Colonic mucosa (tissue), 4 donors: ENCODE measurements around the gene PREX1. TPM values are rescaled to one million over a fixed set of nuclear protein-coding genes. Genes with fewer than 3 reads are reported as not detected.
A peak's percentile ranks its signal among the peaks of the same experiment; 100 is the strongest.

Source experiments
- DNase-seq: peaks from one replicate; pipeline ENCODE4 v3.0.0-alpha.2; 2020
- H3K27ac ChIP-seq: fragments of 200-600 bp; one replicate; pipeline ENCODE4 v1.8.0; 2021
- H3K27me3 ChIP-seq: fragments of 200-600 bp; one replicate; pipeline ENCODE4 v1.8.0; 2021
- H3K36me3 ChIP-seq: fragments of 200-600 bp; one replicate; pipeline ENCODE4 v1.8.0; 2021
- H3K4me1 ChIP-seq: fragments of 200-600 bp; one replicate; pipeline ENCODE4 v1.8.0; 2021; ENCODE audit warnings: mild to moderate bottlenecking
- H3K4me3 ChIP-seq: fragments of 200-600 bp; one replicate; pipeline ENCODE4 v1.8.0; 2021
- H3K9ac ChIP-seq, 2 donors: one replicate each; pipeline ENCODE4 v1.7.0; 2013; ENCODE audit warnings: control low read depth in 2 of 2, low read depth in 2 of 2, low read length in 2 of 2
- H3K9me3 ChIP-seq: fragments of 200-600 bp; one replicate; pipeline ENCODE4 v1.8.0; 2021
- intact Hi-C: fragments of 100-400 bp; cut with DNase I; formaldehyde crosslinking; loops from one replicate; pipeline ENCODE4 v1.14.1; 2022
- total RNA-seq, 2 donors: library from RNA; stranded (reverse); fragmentation: NEBNext Ultra II Directional in 1 of 2; extraction: Animal tissue kit (Norgen Biotek cat#: 25700) in 1 of 2; gene quantifications; one replicate each; pipeline ENCODE4 v1.2.1, GENCODE V29; 2021
- TF ChIP-seq, protein P1 (sequence below): fragments of 200-600 bp; IDR thresholded peaks from one replicate; pipeline ENCODE4 v1.8.0; 2022; ENCODE audit warnings: antibody characterized with exemption, mild to moderate bottlenecking
- donor health status: healthy.
- donor health status: DM: no; HTN: no; CAD: no.
- donor health status: DM: no; HTN: no; CAD: no.

The PREX1 gene
- total RNA-seq, 2 donors from 2014 or later, result 7.2 to 24.6 TPM

DNA sequence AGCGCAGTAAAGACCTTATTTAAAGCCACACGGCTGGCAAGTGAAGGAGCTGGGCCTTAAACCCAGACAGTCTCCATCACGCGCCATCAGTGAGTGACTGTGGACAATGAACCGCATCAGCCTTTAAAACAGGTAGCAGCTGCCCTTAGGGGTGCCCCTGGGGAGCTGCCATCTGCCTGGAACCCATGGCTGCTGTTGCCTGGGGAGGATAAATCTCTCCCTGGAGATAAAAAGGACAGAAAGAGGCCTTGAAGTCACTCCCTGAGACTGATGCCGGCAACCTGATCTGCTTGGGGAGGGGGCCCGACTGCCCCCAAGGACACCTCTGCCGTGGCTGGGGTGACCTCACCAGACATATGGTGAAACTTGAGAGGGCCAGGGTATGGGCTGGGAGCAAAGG is 73.5 kb downstream of the PREX1 start:
- Histone ChIP-seq H3K27ac (no peak overlapping the region), H3K9ac (no peak overlapping the region), H3K36me3 (no peaks in the 10 kb centered on the region), H3K4me3 (no peak overlapping the region), H3K9me3 (no peaks in the 10 kb centered on the region), H3K4me1 (no peaks in the 10 kb centered on the region), H3K27me3 (no peaks in the 10 kb centered on the region)
- DNase-seq, result no peak
- TF ChIP-seq, protein P1, sequence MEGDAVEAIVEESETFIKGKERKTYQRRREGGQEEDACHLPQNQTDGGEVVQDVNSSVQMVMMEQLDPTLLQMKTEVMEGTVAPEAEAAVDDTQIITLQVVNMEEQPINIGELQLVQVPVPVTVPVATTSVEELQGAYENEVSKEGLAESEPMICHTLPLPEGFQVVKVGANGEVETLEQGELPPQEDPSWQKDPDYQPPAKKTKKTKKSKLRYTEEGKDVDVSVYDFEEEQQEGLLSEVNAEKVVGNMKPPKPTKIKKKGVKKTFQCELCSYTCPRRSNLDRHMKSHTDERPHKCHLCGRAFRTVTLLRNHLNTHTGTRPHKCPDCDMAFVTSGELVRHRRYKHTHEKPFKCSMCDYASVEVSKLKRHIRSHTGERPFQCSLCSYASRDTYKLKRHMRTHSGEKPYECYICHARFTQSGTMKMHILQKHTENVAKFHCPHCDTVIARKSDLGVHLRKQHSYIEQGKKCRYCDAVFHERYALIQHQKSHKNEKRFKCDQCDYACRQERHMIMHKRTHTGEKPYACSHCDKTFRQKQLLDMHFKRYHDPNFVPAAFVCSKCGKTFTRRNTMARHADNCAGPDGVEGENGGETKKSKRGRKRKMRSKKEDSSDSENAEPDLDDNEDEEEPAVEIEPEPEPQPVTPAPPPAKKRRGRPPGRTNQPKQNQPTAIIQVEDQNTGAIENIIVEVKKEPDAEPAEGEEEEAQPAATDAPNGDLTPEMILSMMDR, result no peak
- intact Hi-C loops, result no loop called here

DNA sequence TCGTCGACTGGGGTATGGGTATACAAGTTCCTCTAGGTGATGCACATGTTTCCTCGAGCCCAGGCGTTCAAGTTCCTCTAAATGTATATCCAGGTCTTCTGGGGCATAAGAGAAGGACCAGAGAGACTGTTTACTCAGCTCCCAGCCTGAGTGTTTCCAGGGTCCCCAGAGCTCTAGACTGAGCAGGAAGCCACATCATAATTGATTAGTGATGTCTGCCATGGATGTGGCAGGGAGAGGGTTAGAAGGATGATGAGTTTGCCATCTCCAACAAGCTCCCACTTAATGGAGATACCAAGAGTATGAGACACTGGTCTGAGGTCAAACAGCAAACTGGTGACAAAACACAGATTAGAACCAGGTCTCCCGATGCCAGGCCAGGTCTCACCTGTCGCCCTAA is 74.8 kb downstream of the PREX1 start:
- Histone ChIP-seq H3K36me3 (no peaks in the 10 kb centered on the region), H3K9ac (no peak overlapping the region), H3K9me3 (no peaks in the 10 kb centered on the region), H3K27me3 (no peaks in the 10 kb centered on the region), H3K27ac (no peak overlapping the region), H3K4me3 (no peak overlapping the region), H3K4me1 (no peaks in the 10 kb centered on the region)
- TF ChIP-seq, protein P1, result no peak
- DNase-seq, result no peak
- intact Hi-C loops, result no loop called here

DNA sequence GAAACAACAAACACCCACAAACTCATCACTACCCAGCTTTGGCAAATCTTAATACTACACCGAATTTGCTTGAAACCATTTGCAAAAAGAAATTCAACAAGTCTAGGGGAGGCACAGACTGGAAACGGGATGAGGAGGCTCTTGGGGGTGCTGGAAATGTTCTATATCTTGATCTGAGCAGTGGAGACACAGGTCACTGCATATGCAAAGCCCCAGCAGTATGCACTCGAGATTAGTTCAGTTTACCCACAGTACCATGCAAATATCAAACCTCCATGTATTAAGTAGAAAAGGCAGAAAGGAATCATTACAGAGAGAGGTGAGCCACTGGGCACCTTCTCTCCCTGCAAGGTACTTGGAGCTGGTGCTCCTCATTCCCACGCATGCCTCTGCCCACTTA is 75.9 kb downstream of the PREX1 start:
- TF ChIP-seq, protein P1, result no peak
- intact Hi-C loops, result no loop called here
- no peak overlapping the region for H3K9ac ChIP-seq

DNA sequence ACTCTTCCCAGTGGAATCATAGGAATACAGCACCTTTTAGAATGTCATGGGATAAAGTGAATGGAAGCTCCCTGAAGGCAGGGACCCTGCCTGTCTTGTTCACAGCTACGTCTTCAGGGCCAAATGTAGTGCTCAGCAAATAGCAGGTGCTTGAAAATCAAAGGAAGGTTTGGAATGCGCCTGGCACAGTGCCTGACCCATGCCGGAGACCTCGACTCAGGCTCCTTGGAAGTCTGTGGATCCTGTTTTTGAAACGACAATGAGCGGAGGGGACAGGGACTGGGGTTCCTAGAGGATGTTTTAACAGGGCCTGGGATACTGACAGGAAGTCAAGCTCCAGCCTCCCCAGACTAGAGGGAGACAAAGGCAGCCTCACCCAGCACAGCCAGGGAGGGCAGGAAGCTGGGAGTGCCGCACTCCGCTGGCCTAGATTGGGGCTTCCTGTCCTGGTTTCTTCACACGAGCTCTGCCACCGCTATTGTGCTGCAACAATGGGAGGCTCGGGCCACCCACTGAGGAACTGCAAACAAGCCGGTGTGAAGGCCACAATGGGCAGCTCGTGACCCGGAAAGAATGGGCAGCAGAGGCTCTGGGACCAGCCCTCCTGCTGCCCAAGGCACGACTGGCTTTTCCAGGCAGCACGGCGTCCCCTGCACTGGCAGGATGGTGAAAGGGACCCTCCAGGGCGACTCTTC is 76.7 kb downstream of the PREX1 start:
- no peak overlapping the region for H3K9ac ChIP-seq
- no peaks in the 10 kb centered on the region for H3K4me1 ChIP-seq
- intact Hi-C loops, result no loop called here
- TF ChIP-seq, protein P1, result no peak
- no peak overlapping the region for H3K4me3 ChIP-seq
- H3K36me3 ChIP-seq, result no peaks in the 10 kb centered on the region
- peak overlapping the region; percentile 9 for H3K27ac ChIP-seq
- no peaks in the 10 kb centered on the region for H3K9me3 ChIP-seq
- H3K27me3 ChIP-seq, result no peaks in the 10 kb centered on the region
- DNase-seq, result no peak

More for the DNA sequence above, 75.9 kb downstream of the PREX1 start:
- no peaks in the 10 kb centered on the region for H3K36me3 ChIP-seq
- no peak for DNase-seq
- H3K9me3 ChIP-seq, result no peaks in the 10 kb centered on the region
- H3K27me3 ChIP-seq, result no peaks in the 10 kb centered on the region
- no peak overlapping the region for H3K4me3 ChIP-seq
- no peaks in the 10 kb centered on the region for H3K4me1 ChIP-seq
- no peak overlapping the region for H3K27ac ChIP-seq

DNA sequence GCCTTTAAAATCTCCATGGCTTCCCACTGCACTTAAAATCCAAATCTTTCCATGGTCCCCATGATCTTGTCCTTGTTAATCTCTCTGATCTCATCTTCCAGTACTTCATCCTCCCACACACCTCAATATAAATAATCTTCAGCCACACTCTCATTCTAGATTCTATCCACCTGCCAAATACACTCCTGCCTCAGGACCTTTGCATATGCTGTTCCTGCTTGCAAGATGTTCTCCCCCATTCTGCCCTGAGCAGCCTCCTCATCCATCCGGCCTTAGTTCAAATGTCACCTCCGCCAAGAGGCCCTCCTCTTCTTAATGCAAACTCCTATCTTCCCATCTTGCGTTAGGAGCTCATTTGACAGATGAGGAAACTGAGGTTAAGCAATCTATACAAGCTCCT is 77.4 kb downstream of the PREX1 start:
- H3K4me3 ChIP-seq, result no peak overlapping the region
- no peak for DNase-seq
- no peak overlapping the region for H3K27ac ChIP-seq
- intact Hi-C loops, result no loop called here
- H3K27me3 ChIP-seq, result no peaks in the 10 kb centered on the region
- no peaks in the 10 kb centered on the region for H3K9me3 ChIP-seq
- no peak overlapping the region for H3K9ac ChIP-seq
- no peaks in the 10 kb centered on the region for H3K36me3 ChIP-seq
- no peaks in the 10 kb centered on the region for H3K4me1 ChIP-seq
- TF ChIP-seq, protein P1, result no peak
